K562 (cell line): Measurements from ENCODE around the gene C2CD4D. TPM values are rescaled to one million over a fixed set of nuclear protein-coding genes. Genes with fewer than 3 reads are reported as not detected.

Experiments
- ADNP ChIP-seq: fragments of 200-800 bp; sonication (Bioruptor generic); IDR thresholded peaks from 2 replicates; pipeline ENCODE4 v1.6.1; 2016; ENCODE audit warnings: missing genetic modification characterization, missing compliant biosample characterization
- CHD2 ChIP-seq: IDR thresholded peaks from 2 replicates; pipeline ENCODE4 v1.6.1; 2011; ENCODE audit warnings: low read depth, low read length
- FOXM1 ChIP-seq, 2 experiments: fragments of 450-650 bp in 1 of 2; sonication (generic) in 1 of 2; formaldehyde crosslinking in 1 of 2; IDR thresholded peaks; 2 replicates each; pipeline versions ENCODE4 v1.6.1 to v1.9.0; 2017 to 2022; ENCODE audit warnings: low read depth in 2 of 2, mild to moderate bottlenecking in 2 of 2, missing genetic modification reagents in 1 of 2, moderate library complexity in 1 of 2
- SIN3B ChIP-seq: fragments of 450-650 bp; IDR thresholded peaks from 2 replicates; pipeline ENCODE4 v1.6.1; 2017; ENCODE audit warnings: low read depth, mild to moderate bottlenecking, moderate library complexity
- ZNF146 ChIP-seq: IDR thresholded peaks from one replicate; pipeline ENCODE4 v1.6.1; 2018; ENCODE audit warnings: missing compliant biosample characterization; ENCODE audit not compliant: unreplicated experiment
- ZNF224 ChIP-seq: sonication (generic); formaldehyde crosslinking; IDR thresholded peaks from 2 replicates; pipeline ENCODE4 v1.8.0; 2022; ENCODE audit warnings: mild to moderate bottlenecking, missing genetic modification reagents
- polyA plus RNA-seq, 8 experiments: library from polyadenylated mRNA; depleted of rRNA in 4 of 8; stranded (reverse) in 5 of 8; unstranded in 3 of 8; fragments of >200 nt; fragmentation: Nextera tagmentation in 2 of 8; fragmentation: Illumina TruSeq in 1 of 8; extraction: Ambion mirVana in 2 of 8; extraction: Trizol in 1 of 8; gene quantifications; 2 replicates each; pipeline versions ENCODE4 v1.2.1 to v1.2.3, GENCODE V29; 2011 to 2014; ENCODE audit warnings: inconsistent platforms in 1 of 8, missing spikeins in 1 of 8
- total RNA-seq, 7 experiments: library from RNA; depleted of rRNA in 6 of 7; stranded (reverse); fragments of >200 nt in 6 of 7; fragmentation: Illumina TruSeq in 2 of 7; extraction: Trizol in 2 of 7; gene quantifications; 2 replicates each; pipeline versions ENCODE4 v1.2.1 to v1.2.3, GENCODE V29; 2011 to 2021; ENCODE audit warnings: low replicate concordance in 1 of 7
- TF ChIP-seq, protein P1 (sequence below), 2 experiments: fragments of 450-650 bp in 1 of 2; sonication (generic) in 1 of 2; formaldehyde crosslinking in 1 of 2; IDR thresholded peaks in 1 of 2; conservative IDR thresholded peaks in 1 of 2; 2 replicates each; pipeline versions ENCODE4 v1.6.1 to v1.8.1; 2016 to 2023; ENCODE audit warnings: mild to moderate bottlenecking in 2 of 2, moderate library complexity in 2 of 2, inconsistent platforms in 1 of 2, missing genetic modification reagents in 1 of 2
- TF ChIP-seq, protein P2 (sequence below): sonication (generic); formaldehyde crosslinking; IDR thresholded peaks from 2 replicates; pipeline ENCODE4 v1.8.1; 2022; ENCODE audit warnings: missing genetic modification reagents

C2CD4D gene
- total and polyA plus RNA-seq, 9 of the 15 experiments (the other 6 are each of a cell fraction or from before 2014, with no cell fraction given), result not detected

- TF ChIP-seq, protein P1, sequence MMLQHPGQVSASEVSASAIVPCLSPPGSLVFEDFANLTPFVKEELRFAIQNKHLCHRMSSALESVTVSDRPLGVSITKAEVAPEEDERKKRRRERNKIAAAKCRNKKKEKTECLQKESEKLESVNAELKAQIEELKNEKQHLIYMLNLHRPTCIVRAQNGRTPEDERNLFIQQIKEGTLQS (IDR thresholded peaks at IDR 0.05), result peak; percentile 72
- TF ChIP-seq, protein P1 (CRISPR knock-in tag; conservative IDR thresholded peaks at IDR 0.05), result no peak
- TF ChIP-seq ADNP (0 out of 2 replicates have a peak, but pooled peaks have one; percentile 41), ZNF224 (CRISPR knock-in tag) (no peak), ZNF146 (peak; percentile 8), FOXM1 (IDR thresholded peaks at IDR 0.05; ENCODE audit: low read depth) (peak; percentile 35; the same call in 1 of the 2 replicates), FOXM1 (CRISPR knock-in tag; IDR thresholded peaks at IDR 0.05; ENCODE audit: low read depth) (no peak), SIN3B (no peak), CHD2 (0 out of 2 replicates have a peak, but pooled peaks have one; percentile 30)
- TF ChIP-seq, protein P2, sequence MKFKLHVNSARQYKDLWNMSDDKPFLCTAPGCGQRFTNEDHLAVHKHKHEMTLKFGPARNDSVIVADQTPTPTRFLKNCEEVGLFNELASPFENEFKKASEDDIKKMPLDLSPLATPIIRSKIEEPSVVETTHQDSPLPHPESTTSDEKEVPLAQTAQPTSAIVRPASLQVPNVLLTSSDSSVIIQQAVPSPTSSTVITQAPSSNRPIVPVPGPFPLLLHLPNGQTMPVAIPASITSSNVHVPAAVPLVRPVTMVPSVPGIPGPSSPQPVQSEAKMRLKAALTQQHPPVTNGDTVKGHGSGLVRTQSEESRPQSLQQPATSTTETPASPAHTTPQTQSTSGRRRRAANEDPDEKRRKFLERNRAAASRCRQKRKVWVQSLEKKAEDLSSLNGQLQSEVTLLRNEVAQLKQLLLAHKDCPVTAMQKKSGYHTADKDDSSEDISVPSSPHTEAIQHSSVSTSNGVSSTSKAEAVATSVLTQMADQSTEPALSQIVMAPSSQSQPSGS, result no peak
These were observed 28.3 kb upstream of the C2CD4D start (continued) for GRCh38 chr1:151867765-151868411.
